Stimulated activated CD8-positive, alpha-beta memory T cell treated with anti-CD3 and anti-CD28 coated beads, Interleukin-2, amount 100 ng/mL, for 48 hours (primary cell): ENCODE results near the gene CAPRIN1.

Source experiments
- DNase-seq, 2 donors: peaks; one replicate each; pipeline ENCODE4 v3.0.0-alpha.2; 2020; ENCODE audit warnings: low read depth in 2 of 2

The CAPRIN1 gene, protein sequence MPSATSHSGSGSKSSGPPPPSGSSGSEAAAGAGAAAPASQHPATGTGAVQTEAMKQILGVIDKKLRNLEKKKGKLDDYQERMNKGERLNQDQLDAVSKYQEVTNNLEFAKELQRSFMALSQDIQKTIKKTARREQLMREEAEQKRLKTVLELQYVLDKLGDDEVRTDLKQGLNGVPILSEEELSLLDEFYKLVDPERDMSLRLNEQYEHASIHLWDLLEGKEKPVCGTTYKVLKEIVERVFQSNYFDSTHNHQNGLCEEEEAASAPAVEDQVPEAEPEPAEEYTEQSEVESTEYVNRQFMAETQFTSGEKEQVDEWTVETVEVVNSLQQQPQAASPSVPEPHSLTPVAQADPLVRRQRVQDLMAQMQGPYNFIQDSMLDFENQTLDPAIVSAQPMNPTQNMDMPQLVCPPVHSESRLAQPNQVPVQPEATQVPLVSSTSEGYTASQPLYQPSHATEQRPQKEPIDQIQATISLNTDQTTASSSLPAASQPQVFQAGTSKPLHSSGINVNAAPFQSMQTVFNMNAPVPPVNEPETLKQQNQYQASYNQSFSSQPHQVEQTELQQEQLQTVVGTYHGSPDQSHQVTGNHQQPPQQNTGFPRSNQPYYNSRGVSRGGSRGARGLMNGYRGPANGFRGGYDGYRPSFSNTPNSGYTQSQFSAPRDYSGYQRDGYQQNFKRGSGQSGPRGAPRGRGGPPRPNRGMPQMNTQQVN

GRCh38 chr11:34051349-34052035 is at the start of gene CAPRIN1:
Gene CAPRIN1 (plus strand): TSS chr11:34051731. CDS start chr11:34052421, 690 bp downstream.
- DNase-seq, result peak; percentile 72 to 81

DNA sequence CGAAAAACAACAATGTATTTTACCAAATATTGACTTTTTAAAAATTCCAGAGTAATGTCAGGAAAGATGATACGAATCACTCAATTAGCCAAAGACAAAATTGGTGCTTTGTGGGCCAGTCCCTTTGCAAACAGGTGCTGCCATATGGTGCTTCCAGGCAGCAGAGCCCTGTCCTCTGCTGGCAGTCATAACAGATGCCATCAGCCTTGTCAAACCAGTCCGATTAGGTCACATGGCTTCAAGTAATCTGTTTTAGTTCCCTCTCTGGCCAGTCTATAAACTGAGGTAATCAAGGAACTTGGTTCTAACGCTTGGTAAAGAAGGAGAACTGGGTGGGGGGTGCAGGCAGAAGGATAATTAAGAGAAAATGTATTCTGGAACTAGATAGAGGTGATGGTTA is 49.1 kb upstream of the CAPRIN1 start:
- no peak for DNase-seq

- DNase-seq, result no peak
These were observed 47.3 kb upstream of the CAPRIN1 start for GRCh38 chr11:34004236-34004635.

DNA sequence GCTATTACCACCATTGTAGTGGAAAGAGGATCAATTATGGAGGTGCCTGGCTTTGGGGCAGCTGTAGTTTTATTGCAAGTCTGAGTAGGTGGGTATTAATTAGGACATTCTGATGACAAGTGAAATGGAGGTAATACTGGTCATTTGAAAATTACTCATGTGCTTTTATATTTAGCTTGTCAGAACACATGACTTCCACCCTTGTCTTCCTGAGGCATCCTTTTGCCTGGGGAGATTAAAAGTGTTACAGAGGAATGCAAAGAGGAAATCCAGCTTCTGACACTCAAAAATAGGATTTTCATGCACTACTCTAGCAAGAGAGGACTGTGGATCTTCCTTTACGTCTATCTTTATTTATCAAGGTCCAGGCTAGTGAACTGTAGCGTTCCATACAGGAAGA is 44.7 kb upstream of the CAPRIN1 start:
- DNase-seq, result no peak

GRCh38 chr11:34012734-34013133 is 38.8 kb upstream of the CAPRIN1 start:
- no peak for DNase-seq

- DNase-seq, result no peak
These were observed 37.5 kb upstream of the CAPRIN1 start for GRCh38 chr11:34013898-34014571.

DNA sequence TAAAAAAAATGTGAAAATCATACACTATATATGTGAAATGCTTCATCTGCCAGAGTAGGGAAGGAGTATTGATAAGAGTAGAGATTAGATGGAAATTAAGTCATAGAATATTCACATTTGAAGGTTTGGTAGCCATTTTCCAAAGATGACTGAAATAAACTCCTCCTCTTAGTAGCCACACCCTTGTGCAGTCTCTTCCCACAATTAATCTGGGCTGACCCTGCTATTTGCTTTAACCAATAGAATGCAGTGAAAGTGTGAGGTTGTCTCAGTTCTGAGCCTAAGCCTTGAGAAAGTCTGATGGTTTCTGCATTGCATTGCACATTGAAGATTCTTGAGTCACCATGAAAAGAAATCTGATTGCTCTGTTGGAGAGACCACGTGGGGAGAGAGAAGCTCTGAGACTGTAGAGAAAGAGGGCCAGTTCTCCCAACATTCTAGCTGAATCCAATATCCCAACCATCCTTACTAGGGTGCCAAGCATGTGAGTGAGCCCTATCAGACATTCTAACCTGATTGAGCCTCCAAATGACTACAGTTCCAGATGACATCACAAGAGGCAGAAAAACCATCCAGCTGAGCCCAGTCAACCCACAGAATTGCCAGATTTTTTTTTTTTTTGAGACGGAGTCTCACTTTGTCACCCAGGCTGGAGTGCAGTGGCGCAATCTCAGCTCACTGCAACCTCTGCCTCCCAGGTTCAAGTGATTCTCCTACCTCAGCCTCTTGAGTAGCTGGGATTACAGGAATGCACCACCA is 29.4 kb upstream of the CAPRIN1 start:
- DNase-seq, result no peak

DNA sequence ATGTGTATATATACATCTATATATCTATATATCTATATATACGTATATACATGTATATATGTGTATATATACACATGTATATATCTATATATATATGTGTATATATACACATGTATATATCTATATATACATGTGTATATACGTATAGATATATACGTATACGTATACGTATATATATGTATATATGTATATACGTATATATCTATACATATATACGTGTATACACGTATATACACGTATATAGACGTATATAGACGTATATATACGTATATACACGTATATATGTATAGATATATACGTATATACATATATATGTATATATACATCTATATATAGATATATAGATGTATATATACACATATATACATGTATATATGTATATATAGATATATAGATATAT is 25.1 kb upstream of the CAPRIN1 start:
- no peak for DNase-seq

DNA sequence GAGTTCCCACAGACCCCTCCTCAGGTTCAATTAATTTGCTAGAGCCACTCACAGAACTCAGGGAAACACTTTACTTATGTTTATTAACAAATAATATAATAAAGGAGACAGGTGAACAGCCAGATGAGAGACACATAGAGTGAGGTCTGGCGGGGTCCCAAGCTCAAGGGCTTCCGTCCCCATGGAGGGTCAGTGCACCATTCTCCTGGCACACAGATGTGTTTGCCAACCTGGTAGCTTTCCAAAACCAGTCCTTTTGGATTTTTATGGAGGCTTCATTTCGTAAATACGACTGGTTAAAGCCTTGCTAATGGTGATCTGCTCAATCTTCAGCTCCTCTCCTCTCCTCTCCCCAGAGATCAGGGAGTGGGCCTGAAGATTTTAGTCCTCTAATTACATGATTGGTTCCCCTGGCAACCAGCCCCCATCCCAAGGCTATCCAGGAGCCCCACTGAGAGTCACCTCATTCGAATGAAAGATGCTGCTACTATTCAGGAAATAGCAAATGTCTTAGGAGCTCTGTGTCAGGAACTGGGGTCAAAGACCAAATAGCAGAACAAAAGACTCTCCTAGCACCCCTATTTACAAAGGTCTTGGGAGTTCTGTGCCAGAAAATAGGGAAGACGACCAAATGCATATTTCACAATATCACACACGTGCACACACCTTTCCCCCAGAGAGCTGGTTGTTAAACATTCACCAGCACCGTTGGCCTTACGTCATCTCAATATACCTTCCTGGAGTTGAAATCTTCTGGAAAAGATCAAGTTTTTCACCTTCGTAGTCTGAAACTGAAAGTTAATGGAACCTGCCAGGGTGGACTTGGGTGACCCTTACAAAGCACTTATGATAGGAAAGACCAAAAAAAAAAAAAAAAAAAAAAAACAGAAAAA is 23.8 kb upstream of the CAPRIN1 start:
- DNase-seq, result no peak

GRCh38 chr11:34028425-34028824 is 23.1 kb upstream of the CAPRIN1 start:
- DNase-seq, result no peak

DNA sequence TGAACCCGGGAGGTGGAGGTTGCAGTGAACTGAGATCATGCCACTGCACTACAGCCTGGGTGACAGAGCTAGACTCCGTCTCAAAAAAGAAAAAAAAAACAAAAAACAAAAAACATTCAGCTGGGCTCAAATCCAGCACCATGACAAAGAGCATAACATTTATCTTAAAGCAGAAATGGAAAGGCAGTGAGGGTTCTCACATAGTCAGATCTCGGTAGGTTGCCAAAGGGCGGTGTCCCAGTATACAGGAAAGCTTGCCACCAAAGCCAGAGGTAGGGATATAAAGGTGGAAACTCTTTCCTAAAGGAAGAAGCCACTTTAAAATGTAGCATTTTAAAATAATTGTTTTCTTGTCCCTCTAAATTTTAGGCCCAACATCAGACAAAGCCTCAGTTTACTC is 22.4 kb upstream of the CAPRIN1 start:
- no peak for DNase-seq

DNA sequence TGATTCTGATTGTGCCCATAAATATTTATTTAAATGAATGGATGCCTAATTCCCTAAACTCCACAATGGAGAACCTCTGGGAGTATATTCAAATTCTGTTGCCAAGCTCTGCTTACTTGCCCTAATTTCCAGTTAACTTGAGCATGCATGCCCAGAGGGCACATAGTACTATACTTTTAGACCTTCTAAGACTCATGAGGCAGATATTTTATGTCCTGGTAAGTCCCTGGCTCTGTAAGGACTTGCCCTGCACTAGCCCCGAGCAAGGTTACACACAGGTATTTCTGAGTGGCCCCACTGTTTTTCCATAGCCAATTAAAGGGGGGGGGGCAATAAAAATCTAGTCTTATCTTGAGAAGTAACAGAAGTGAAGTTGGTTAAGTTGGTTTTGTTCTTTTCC is 21.1 kb upstream of the CAPRIN1 start:
- DNase-seq, result no peak

DNA sequence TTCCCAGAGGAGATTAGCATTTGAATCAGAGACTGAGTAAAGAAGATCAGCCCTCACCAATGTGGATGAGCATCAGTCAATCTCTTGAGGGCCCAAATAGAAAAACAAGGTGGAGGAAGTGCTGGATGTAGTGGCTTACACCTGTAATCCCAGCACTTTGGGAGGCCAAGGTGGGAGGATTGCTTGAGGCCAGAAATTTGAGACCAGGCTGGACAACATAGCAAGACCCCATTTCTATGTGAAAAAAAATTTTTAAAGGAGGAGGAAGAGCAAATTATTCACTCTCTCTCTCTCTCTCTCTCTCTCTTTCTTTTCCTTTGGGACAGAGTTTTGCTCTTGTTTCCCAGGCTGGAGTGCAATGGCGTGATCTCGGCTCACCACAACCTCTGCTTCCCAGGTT is 18.1 kb upstream of the CAPRIN1 start:
- no peak for DNase-seq

GRCh38 chr11:34034053-34034452 is 17.5 kb upstream of the CAPRIN1 start:
- no peak for DNase-seq

DNA sequence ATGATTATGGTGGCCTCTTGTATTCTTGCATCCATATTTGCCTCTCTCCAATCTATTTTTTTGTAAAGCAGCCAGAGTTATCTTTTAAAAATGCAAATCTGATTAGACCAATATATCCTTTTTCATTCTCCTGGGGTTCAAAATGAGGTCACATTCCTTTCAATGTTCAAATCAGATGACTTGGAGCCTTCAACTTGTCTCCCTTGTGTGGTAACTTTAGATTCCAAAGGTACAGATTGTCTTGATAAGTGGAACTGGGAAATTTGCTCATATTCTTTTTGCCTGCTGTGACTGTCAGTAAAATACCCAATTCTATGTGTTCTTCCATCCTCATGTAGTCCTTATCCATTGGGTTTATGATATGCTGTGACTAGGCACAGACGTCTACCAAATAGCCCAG is 15.1 kb upstream of the CAPRIN1 start:
- no peak for DNase-seq

GRCh38 chr11:34037016-34037415 is 14.5 kb upstream of the CAPRIN1 start:
- no peak for DNase-seq

DNA sequence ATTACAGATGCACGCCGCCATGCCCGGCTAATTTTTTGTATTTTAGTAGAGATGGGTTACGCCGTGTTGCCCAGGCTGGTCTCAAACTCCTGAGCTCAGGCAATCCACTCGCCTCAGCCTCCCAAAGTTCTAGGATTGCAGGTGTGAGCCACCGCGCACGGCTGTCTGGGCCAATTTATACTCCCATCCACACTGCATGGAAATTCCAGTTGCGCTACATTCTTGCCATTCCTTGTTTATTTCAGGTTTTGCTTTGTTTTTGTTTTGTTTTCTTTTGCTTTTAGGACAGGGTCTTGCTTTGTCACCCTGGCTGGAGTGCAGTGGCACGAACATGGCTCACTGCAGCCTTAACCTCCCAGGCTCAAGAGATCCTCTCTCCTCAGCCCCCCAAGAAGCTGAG is 11.0 kb upstream of the CAPRIN1 start:
- no peak for DNase-seq

GRCh38 chr11:34044664-34045485 is 6.7 kb upstream of the CAPRIN1 start:
- DNase-seq, result peak in 1 of 2 donors; percentile 23

DNA sequence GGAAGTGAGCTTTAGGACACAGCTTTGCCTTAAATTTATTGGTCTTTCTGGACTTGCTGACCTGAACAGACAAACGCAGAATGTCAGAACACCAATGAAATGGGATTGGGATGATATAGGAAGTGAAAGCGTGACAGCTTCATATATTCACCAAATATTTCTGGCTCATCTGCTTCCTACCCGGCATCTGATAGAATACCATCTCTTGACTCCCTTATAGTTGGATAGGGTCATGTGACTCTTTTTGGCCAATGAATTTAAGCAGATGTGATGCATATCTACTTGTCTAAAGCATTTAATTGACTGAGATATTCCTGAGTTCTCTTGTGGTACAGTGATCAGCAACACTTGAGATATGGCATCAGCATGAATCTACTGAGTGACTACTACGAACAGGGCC is 2.5 kb upstream of the CAPRIN1 start:
- no peak for DNase-seq
